Fibroblast of lung (primary cell): ENCODE results near the gene SNPH. TPM values are rescaled to one million over a fixed set of nuclear protein-coding genes. Genes with fewer than 3 reads are reported as not detected.

ENCODE experiments used
- DNase-seq, 2 donors: peaks; one replicate each; pipeline versions ENCODE4 v3.0.0 to v3.0.0-alpha.2; 2010; ENCODE audit warnings: low read depth in 2 of 2
- H2AFZ ChIP-seq: 2 replicates; pipeline ENCODE4 v1.5.1; 2012; ENCODE audit warnings: low read length, control low read depth, inconsistent platforms
- H3K27ac ChIP-seq: 2 replicates; pipeline ENCODE4 v1.5.1; 2011; ENCODE audit warnings: low read length, control low read depth; ENCODE audit not compliant: insufficient read depth
- H3K27me3 ChIP-seq: 2 replicates; pipeline ENCODE4 v1.5.1; 2011; ENCODE audit warnings: mild to moderate bottlenecking, low read length; ENCODE audit not compliant: control insufficient read depth, insufficient read depth
- H3K36me3 ChIP-seq: 2 replicates; pipeline ENCODE4 v1.5.1; 2011; ENCODE audit warnings: low read length; ENCODE audit not compliant: control insufficient read depth, insufficient read depth
- H3K4me1 ChIP-seq: 2 replicates; pipeline ENCODE4 v1.5.1; 2011; ENCODE audit warnings: low read length; ENCODE audit not compliant: control insufficient read depth, insufficient read depth; ENCODE audit errors: extremely low read depth
- H3K4me2 ChIP-seq: 2 replicates; pipeline ENCODE4 v1.5.1; 2011; ENCODE audit warnings: low read length, control low read depth; ENCODE audit not compliant: insufficient read depth; ENCODE audit errors: extremely low read depth
- H3K4me3 ChIP-seq, 4 experiments: fragments of 200-600 bp in 1 of 4; sonication (generic) in 1 of 4; replicated peaks in 1 of 4; 2 replicates each; pipeline ENCODE4 v1.5.1; 2011 to 2016; ENCODE audit warnings: low read length in 4 of 4, low read depth in 3 of 4, mild to moderate bottlenecking in 3 of 4, control low read depth in 2 of 4, inconsistent platforms in 1 of 4, mixed read lengths in 1 of 4; ENCODE audit not compliant: insufficient read depth in 1 of 4; ENCODE audit errors: control extremely low read depth in 1 of 4
- H3K79me2 ChIP-seq: 2 replicates; pipeline ENCODE4 v1.5.1; 2012; ENCODE audit warnings: mild to moderate bottlenecking, low read length, inconsistent platforms; ENCODE audit not compliant: control insufficient read depth, insufficient read depth
- H3K9ac ChIP-seq: 2 replicates; pipeline ENCODE4 v1.5.1; 2011; ENCODE audit warnings: mild to moderate bottlenecking, low read length, control low read depth; ENCODE audit not compliant: insufficient read depth
- H3K9me3 ChIP-seq: 2 replicates; pipeline ENCODE4 v1.5.1; 2012; ENCODE audit warnings: low read depth, low read length; ENCODE audit not compliant: control insufficient read depth, insufficient read depth
- H4K20me1 ChIP-seq: 2 replicates; pipeline ENCODE4 v1.5.1; 2011; ENCODE audit warnings: low read length; ENCODE audit not compliant: control insufficient read depth, insufficient read depth; ENCODE audit errors: extremely low read depth
- CTCF ChIP-seq, 2 donors: IDR thresholded peaks in 1 of 2; conservative IDR thresholded peaks in 1 of 2; 1 replicate in 1 of 2; 2 replicates in 1 of 2; pipeline ENCODE4 v1.5.1; 2011 to 2012; ENCODE audit warnings: low read length in 2 of 2, control low read depth in 1 of 2, inconsistent platforms in 1 of 2, low read depth in 1 of 2, mild to moderate bottlenecking in 1 of 2
- EZH2 ChIP-seq: IDR thresholded peaks from 2 replicates; pipeline ENCODE4 v1.5.1; 2012; ENCODE audit warnings: low read length, control low read depth, mild to moderate bottlenecking; ENCODE audit errors: missing control alignments
- polyA plus RNA-seq, 2 donors: library from polyadenylated mRNA; depleted of rRNA in 1 of 2; stranded (reverse) in 1 of 2; unstranded in 1 of 2; fragments of >200 nt; gene quantifications; 2 replicates each; pipeline ENCODE4 v1.2.1, GENCODE V29; 2011 to 2012; ENCODE audit warnings: missing spikeins in 1 of 2
- total RNA-seq: library from RNA; depleted of rRNA; stranded (reverse); fragments of >200 nt; gene quantifications from 2 replicates; pipeline ENCODE4 v1.2.1, GENCODE V29; 2014

The SNPH gene
- total and polyA plus RNA-seq, 2 donors (not counting 1 experiment from before 2014, with no cell fraction given), result 0.85 to 18.5 TPM

GRCh38 chr20:1345030-1345755 is 79.1 kb downstream of the SNPH start:
- TF ChIP-seq CTCF (conservative IDR thresholded peaks at IDR 0.05 in 1 of 2, IDR thresholded peaks at IDR 0.05 in 1 of 2; ENCODE audit: low read depth in 1 of 2, low read length in 2 of 2), result no peak
- TF ChIP-seq EZH2, result no peak
- Histone ChIP-seq H3K4me1 (peaks cover 8% of the 10 kb centered on the region), H3K27me3 (no peaks in the 10 kb centered on the region), H3K4me2 (no peak overlapping the region), H3K4me3 (no peak overlapping the region), H3K36me3 (no peaks in the 10 kb centered on the region), H2AFZ (no peak overlapping the region), H3K79me2 (no peaks in the 10 kb centered on the region), H4K20me1 (no peaks in the 10 kb centered on the region), H3K9me3 (no peaks in the 10 kb centered on the region), H3K9ac (no peak overlapping the region), H3K27ac (no peak overlapping the region)
- DNase-seq, result no peak

- Histone ChIP-seq H3K27me3 (no peaks in the 10 kb centered on the region), H3K36me3 (no peaks in the 10 kb centered on the region), H3K9ac (no peak overlapping the region), H3K79me2 (no peaks in the 10 kb centered on the region), H2AFZ (no peak overlapping the region), H4K20me1 (no peaks in the 10 kb centered on the region), H3K4me3 (no peak overlapping the region), H3K4me1 (peaks cover 8% of the 10 kb centered on the region), H3K4me2 (no peak overlapping the region), H3K9me3 (no peaks in the 10 kb centered on the region), H3K27ac (no peak overlapping the region)
- no peak for DNase-seq
- TF ChIP-seq EZH2 (no peak), CTCF (conservative IDR thresholded peaks at IDR 0.05 in 1 of 2, IDR thresholded peaks at IDR 0.05 in 1 of 2; ENCODE audit: low read depth in 1 of 2, low read length in 2 of 2) (no peak)
These were observed 79.6 kb downstream of the SNPH start for GRCh38 chr20:1345756-1346093.

GRCh38 chr20:1346315-1346969 is 80.3 kb downstream of the SNPH start:
- DNase-seq, result no peak
- H3K4me1 ChIP-seq, result peaks cover 6% of the 10 kb centered on the region
- no peak overlapping the region for H3K9ac ChIP-seq

More at GRCh38 chr20:1346315-1346969, 80.3 kb downstream of the SNPH start:
- no peaks in the 10 kb centered on the region for H3K27me3 ChIP-seq
- TF ChIP-seq EZH2 (no peak), CTCF (conservative IDR thresholded peaks at IDR 0.05 in 1 of 2, IDR thresholded peaks at IDR 0.05 in 1 of 2; ENCODE audit: low read depth in 1 of 2, low read length in 2 of 2) (no peak)
- H3K4me3 ChIP-seq, result no peak overlapping the region
- no peaks in the 10 kb centered on the region for H3K36me3 ChIP-seq
- no peak overlapping the region for H2AFZ ChIP-seq
- H3K79me2 ChIP-seq, result no peaks in the 10 kb centered on the region
- H3K27ac ChIP-seq, result no peak overlapping the region
- no peaks in the 10 kb centered on the region for H3K9me3 ChIP-seq
- H3K4me2 ChIP-seq, result no peak overlapping the region
- H4K20me1 ChIP-seq, result no peaks in the 10 kb centered on the region
